Natural killer cell (primary cell): ENCODE results near the gene POLR2A. TPM values are rescaled to one million over a fixed set of nuclear protein-coding genes. Genes with fewer than 3 reads are reported as not detected.
A peak's percentile ranks its signal among the peaks of the same experiment; 100 is the strongest.

Experiments used
- ATAC-seq, 3 donors: fragments of 150-1000 bp in 2 of 3; fragments of 200-7000 bp in 1 of 3; cut with Tn5 transposase; 1 replicate in 1 of 3; 2 replicates in 2 of 3; pipeline ENCODE4 v1.10.0; 2021; ENCODE audit warnings: mild to moderate bottlenecking in 2 of 3, moderate library complexity in 2 of 3
- DNase-seq, 2 donors: peaks; one replicate each; pipeline versions ENCODE4 v3.0.0 to v3.0.0-alpha.2; 2013 to 2021; ENCODE audit warnings: mixed read lengths in 1 of 2
- H3K27ac ChIP-seq: one replicate; pipeline ENCODE4 v1.5.1; 2013; ENCODE audit warnings: mild to moderate bottlenecking, low read length
- H3K27me3 ChIP-seq: one replicate; pipeline ENCODE4 v1.6.1; 2013; ENCODE audit warnings: low read length; ENCODE audit not compliant: control insufficient read depth, insufficient read depth
- H3K36me3 ChIP-seq: one replicate; pipeline ENCODE4 v1.6.1; 2013; ENCODE audit warnings: low read length; ENCODE audit not compliant: control insufficient read depth, insufficient read depth
- H3K4me1 ChIP-seq: one replicate; pipeline ENCODE4 v1.6.1; 2013; ENCODE audit warnings: low read length; ENCODE audit not compliant: control insufficient read depth, insufficient read depth
- H3K4me3 ChIP-seq: one replicate; pipeline ENCODE4 v1.5.1; 2013; ENCODE audit warnings: low read length
- H3K9me3 ChIP-seq: one replicate; pipeline ENCODE4 v1.6.1; 2013; ENCODE audit warnings: low read length; ENCODE audit not compliant: control insufficient read depth, insufficient read depth
- H3K27ac Mint-ChIP-seq, 2 donors: one replicate each; pipeline ENCODE4 v1.8.0; 2022; ENCODE audit warnings: mild to moderate bottlenecking in 2 of 2, mixed read lengths in 2 of 2, moderate library complexity in 1 of 2
- H3K27me3 Mint-ChIP-seq, 2 donors: one replicate each; pipeline ENCODE4 v1.8.0; 2022; ENCODE audit warnings: low read depth in 2 of 2, mixed read lengths in 2 of 2
- H3K36me3 Mint-ChIP-seq: one replicate; pipeline ENCODE4 v1.8.0; 2022; ENCODE audit warnings: mixed read lengths
- H3K4me1 Mint-ChIP-seq, 2 donors: one replicate each; pipeline ENCODE4 v1.8.0; 2022; ENCODE audit warnings: mixed read lengths in 2 of 2
- H3K4me3 Mint-ChIP-seq: one replicate; pipeline ENCODE4 v1.8.0; 2022; ENCODE audit warnings: mild to moderate bottlenecking, moderate library complexity, mixed read lengths
- H3K9me3 Mint-ChIP-seq, 2 donors: one replicate each; pipeline ENCODE4 v1.8.0; 2022; ENCODE audit warnings: mixed read lengths in 2 of 2
- WGBS: methylation state at CpG from one replicate; pipeline ENCODE4 v1.1.7; 2013; ENCODE audit warnings: missing lambda C conversion rate; ENCODE audit not compliant: insufficient coverage; 5-methylcytosine and 5-hydroxymethylcytosine counted together
- intact Hi-C: fragments of 100-400 bp; cut with micrococcal nuclease; formaldehyde crosslinking; loops from one replicate; pipeline ENCODE4 v1.14.2; 2022
- total RNA-seq, 4 donors: library from RNA; stranded (reverse); fragments of 120-200 nt in 1 of 4; gene quantifications; one replicate each; pipeline versions ENCODE4 v1.2.3 to v1.2.4, GENCODE V29; 2013 to 2022
- TF ChIP-seq, protein P1 (sequence below): fragments of 200-600 bp; IDR thresholded peaks from one replicate; pipeline ENCODE4 v1.8.0; 2022; ENCODE audit warnings: antibody characterized with exemption

POLR2A gene
- total RNA-seq, 3 donors from 2014 or later (not counting 1 experiment from before 2014, with no cell fraction given), result 515 to 879 (median 524) TPM

- Histone ChIP-seq H3K4me1 (peaks cover 12% of the 10 kb centered on the region), H3K36me3 (peaks cover 35% of the 10 kb centered on the region), H3K9me3 (no peaks in the 10 kb centered on the region), H3K27ac (no peak overlapping the region), H3K4me3 (no peak overlapping the region), H3K27me3 (no peaks in the 10 kb centered on the region)
- WGBS, result 97% methylated on average over 10 of the region's 14 CpGs
- no peaks in the 10 kb centered on the region for H3K36me3 Mint-ChIP-seq
- H3K4me1 Mint-ChIP-seq, result peaks cover 11 to 25% of the 10 kb centered on the region in 2 donors
- H3K27me3 Mint-ChIP-seq, result no peaks in the 10 kb centered on the region
- DNase-seq (no peak), ATAC-seq (no peak)
- H3K27ac Mint-ChIP-seq, result peak overlapping the region in 1 of 2 donors; percentile 27
- H3K9me3 Mint-ChIP-seq, result no peaks in the 10 kb centered on the region
- intact Hi-C loops, result no loop called here
- TF ChIP-seq, protein P1, sequence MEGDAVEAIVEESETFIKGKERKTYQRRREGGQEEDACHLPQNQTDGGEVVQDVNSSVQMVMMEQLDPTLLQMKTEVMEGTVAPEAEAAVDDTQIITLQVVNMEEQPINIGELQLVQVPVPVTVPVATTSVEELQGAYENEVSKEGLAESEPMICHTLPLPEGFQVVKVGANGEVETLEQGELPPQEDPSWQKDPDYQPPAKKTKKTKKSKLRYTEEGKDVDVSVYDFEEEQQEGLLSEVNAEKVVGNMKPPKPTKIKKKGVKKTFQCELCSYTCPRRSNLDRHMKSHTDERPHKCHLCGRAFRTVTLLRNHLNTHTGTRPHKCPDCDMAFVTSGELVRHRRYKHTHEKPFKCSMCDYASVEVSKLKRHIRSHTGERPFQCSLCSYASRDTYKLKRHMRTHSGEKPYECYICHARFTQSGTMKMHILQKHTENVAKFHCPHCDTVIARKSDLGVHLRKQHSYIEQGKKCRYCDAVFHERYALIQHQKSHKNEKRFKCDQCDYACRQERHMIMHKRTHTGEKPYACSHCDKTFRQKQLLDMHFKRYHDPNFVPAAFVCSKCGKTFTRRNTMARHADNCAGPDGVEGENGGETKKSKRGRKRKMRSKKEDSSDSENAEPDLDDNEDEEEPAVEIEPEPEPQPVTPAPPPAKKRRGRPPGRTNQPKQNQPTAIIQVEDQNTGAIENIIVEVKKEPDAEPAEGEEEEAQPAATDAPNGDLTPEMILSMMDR, result no peak
- H3K4me3 Mint-ChIP-seq, result no peak overlapping the region
Measured at GRCh38 chr17:7463372-7463846, 20.8 kb upstream of the POLR2A start.

DNA sequence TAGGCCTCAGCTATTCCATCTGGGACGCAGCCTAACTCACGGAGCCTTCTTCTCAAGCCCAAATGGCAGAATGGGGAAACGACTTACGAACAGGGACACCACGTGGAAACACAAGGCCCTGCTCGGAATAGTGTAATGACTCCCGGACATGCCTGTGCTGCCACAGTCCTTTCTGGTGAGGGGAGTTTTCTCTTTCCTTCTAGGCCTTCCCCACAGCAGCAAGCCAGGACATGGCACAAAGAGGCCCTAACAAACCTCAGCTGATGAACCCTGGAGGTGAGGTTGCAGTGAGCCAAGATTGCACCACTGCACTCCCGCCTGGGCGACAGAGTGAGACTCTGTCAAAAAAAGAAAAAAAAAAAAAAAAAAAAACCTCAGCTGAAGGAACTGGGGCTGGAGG is 20.1 kb upstream of the POLR2A start:
- H3K36me3 Mint-ChIP-seq, result no peaks in the 10 kb centered on the region
- 96% methylated on average over 9 of the region's 9 CpGs for WGBS
- H3K27me3 Mint-ChIP-seq, result no peaks in the 10 kb centered on the region
- peaks cover 11 to 30% of the 10 kb centered on the region in 2 donors for H3K4me1 Mint-ChIP-seq
- H3K4me3 Mint-ChIP-seq, result no peak overlapping the region
- TF ChIP-seq, protein P1, result no peak
- Histone ChIP-seq H3K4me3 (no peak overlapping the region), H3K4me1 (peaks cover 12% of the 10 kb centered on the region), H3K27ac (no peak overlapping the region), H3K27me3 (no peaks in the 10 kb centered on the region), H3K36me3 (peaks cover 35% of the 10 kb centered on the region), H3K9me3 (no peaks in the 10 kb centered on the region)
- no peaks in the 10 kb centered on the region for H3K9me3 Mint-ChIP-seq
- DNase-seq, result no peak
- intact Hi-C loops, result no loop called here
- no peak overlapping the region for H3K27ac Mint-ChIP-seq
- ATAC-seq, result no peak

DNA sequence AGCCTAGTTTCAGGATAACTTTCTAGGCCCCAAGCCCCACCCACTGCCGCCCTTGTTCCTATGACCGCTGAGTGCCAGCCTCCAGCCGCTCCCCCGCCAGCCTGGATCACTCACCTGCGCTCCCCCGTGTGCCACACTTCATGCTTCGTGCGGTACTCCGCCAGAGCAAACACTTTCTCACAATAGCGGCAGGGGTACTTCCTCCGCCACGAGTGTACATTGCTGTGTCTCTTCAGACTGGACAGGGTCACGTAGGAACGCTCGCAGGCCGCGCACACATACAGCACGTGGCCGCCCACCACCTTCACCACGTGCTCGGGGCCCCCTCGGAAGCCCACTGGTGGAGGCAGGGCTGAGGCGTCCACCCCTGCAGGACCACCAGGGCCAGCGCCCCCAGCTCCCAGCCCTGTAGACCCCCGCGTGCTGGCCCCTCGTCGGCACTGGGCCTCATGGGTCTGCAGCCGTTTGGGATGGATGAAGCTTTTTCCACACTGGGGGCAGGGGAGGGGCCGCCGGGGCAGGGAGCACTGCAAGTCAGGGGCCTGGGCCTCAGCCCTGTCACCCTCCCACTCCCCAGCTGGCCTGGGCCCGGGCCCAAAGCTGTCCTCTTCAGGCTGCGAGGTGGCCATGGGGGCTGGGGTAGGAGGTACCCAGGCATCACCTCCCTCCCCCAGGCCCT is 18.4 kb upstream of the POLR2A start:
- Histone ChIP-seq H3K36me3 (peaks cover 35% of the 10 kb centered on the region), H3K9me3 (no peaks in the 10 kb centered on the region), H3K27ac (no peak overlapping the region), H3K4me1 (peaks cover 12% of the 10 kb centered on the region), H3K4me3 (no peak overlapping the region), H3K27me3 (no peaks in the 10 kb centered on the region)
- intact Hi-C loops, result no loop called here
- 96% methylated on average over 33 of the region's 33 CpGs for WGBS
- Mint-ChIP-seq H3K27ac (peak overlapping the region in 1 of 2 donors; percentile 82), H3K9me3 (no peaks in the 10 kb centered on the region), H3K4me1 (peaks cover 11 to 30% of the 10 kb centered on the region in 2 donors), H3K4me3 (no peak overlapping the region), H3K27me3 (no peaks in the 10 kb centered on the region), H3K36me3 (no peaks in the 10 kb centered on the region)
- ATAC-seq (no peak), DNase-seq (no peak)
- TF ChIP-seq, protein P1, result no peak

GRCh38 chr17:7466318-7466638 is 17.9 kb upstream of the POLR2A start:
- peaks cover 8 to 27% of the 10 kb centered on the region in 2 donors for H3K4me1 Mint-ChIP-seq
- WGBS, result 93% methylated on average over 9 of the region's 9 CpGs
- H3K4me3 Mint-ChIP-seq, result no peak overlapping the region
- intact Hi-C loops, result no loop called here
- peaks cover 14% of the 10 kb centered on the region for H3K4me1 ChIP-seq
- TF ChIP-seq, protein P1, result no peak
- H3K27me3 ChIP-seq, result no peaks in the 10 kb centered on the region
- no peaks in the 10 kb centered on the region for H3K36me3 Mint-ChIP-seq
- H3K9me3 ChIP-seq, result no peaks in the 10 kb centered on the region
- H3K36me3 ChIP-seq, result peaks cover 35% of the 10 kb centered on the region
- H3K27me3 Mint-ChIP-seq, result no peaks in the 10 kb centered on the region
- no peaks in the 10 kb centered on the region for H3K9me3 Mint-ChIP-seq
- ATAC-seq, result no peak
- H3K27ac Mint-ChIP-seq, result peak overlapping the region; percentile 46 to 82
- no peak overlapping the region for H3K27ac ChIP-seq
- no peak overlapping the region for H3K4me3 ChIP-seq
- no peak for DNase-seq
